ENCODE data around the gene RNU6-1. TPM values are rescaled to one million over a fixed set of nuclear protein-coding genes. Genes with fewer than 3 reads are reported as not detected.

The RNU6-1 gene
- total RNA-seq, 4 donors from 2014 or later, result not detected

DNA sequence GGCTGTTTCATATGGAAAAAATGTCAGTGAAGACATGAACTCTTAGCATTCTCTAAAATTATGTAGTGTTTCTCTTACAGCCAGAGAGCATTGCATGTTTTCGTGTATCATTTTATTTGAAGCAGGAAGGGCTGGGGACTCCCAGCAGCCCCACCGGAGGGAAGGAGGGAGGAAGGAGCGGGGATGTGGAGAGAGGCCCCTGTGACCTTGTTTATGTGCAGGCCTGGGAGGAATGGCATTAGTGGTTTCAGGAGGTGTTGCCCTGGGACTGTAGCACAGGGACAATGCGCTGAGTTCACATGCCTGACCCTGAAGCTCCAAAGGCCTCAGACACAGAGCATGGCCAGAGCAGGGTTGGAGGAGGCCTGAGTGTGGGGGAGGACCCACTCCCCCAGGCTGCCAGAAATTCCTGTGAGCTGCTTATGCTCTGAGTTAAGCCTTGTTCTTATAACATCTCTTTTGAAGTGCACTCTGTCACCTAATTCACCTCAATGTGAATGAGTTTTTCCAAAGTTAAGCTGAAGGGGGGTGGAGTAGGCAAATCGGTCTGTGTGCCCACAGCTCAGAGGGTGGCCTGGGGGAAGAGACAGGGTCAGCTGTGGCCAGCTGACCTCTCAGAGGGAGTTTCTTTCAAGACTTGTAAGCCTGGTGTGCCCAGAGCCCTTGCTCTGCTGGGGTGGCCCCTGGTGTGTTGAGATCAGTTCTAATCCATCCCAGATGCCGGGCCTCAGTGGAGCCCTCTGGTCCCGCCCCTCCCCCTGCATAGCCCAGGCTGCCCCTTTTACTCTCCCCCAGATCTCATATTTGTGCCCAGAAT lies 3.9 kb upstream of the RNU6-1 start:
- WGBS, 2 donors, result 66 to 82% methylated on average over 3 to 5 of the region's 7 CpGs
- Histone ChIP-seq H3K27me3 (no peaks in the 10 kb centered on the region), H3K9me3 (no peaks in the 10 kb centered on the region), H3K36me3 (no peaks in the 10 kb centered on the region), H3K4me3 (no peak overlapping the region), H3K4me1 (peaks cover 4 to 21% (median 12%) of the 10 kb centered on the region in 3 donors), H3K27ac (no peak overlapping the region)
- DNase-seq, result no peak
- no peak for TF ChIP-seq POLR2A (IDR thresholded peaks at IDR 0.05)
- intact Hi-C loops (cut with DNase I), result no loop called here

DNA sequence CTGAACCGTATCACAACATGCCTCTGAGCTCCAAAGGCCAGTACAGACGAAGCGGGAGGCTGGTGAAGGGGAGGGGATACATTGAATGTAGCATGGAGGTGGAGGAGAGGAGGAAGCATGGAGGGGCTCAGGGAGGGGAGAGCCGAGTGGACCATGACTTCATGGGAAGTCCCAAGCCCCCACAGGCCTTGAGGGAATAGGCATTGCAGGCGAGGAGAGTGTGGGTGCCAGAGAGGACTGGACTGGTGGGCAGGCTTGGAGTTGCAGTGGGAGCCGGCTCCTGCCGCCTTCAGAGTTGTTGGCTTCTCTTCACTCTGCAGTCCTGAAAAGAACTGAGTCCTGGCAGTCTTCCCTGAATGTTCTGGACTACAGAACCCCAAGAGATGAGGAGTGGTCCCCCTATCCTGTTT lies 3.3 kb upstream of the RNU6-1 start:
- no peak overlapping the region for H3K27ac ChIP-seq
- H3K36me3 ChIP-seq, result no peaks in the 10 kb centered on the region
- 85 to 90% methylated on average over 7 of the region's 7 CpGs for WGBS, 2 donors
- H3K9me3 ChIP-seq, result no peaks in the 10 kb centered on the region
- DNase-seq, result no peak
- intact Hi-C loops (cut with DNase I), result no loop called here
- no peak for TF ChIP-seq POLR2A (IDR thresholded peaks at IDR 0.05)
- TF ChIP-seq, protein P1, sequence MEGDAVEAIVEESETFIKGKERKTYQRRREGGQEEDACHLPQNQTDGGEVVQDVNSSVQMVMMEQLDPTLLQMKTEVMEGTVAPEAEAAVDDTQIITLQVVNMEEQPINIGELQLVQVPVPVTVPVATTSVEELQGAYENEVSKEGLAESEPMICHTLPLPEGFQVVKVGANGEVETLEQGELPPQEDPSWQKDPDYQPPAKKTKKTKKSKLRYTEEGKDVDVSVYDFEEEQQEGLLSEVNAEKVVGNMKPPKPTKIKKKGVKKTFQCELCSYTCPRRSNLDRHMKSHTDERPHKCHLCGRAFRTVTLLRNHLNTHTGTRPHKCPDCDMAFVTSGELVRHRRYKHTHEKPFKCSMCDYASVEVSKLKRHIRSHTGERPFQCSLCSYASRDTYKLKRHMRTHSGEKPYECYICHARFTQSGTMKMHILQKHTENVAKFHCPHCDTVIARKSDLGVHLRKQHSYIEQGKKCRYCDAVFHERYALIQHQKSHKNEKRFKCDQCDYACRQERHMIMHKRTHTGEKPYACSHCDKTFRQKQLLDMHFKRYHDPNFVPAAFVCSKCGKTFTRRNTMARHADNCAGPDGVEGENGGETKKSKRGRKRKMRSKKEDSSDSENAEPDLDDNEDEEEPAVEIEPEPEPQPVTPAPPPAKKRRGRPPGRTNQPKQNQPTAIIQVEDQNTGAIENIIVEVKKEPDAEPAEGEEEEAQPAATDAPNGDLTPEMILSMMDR (IDR thresholded peaks at IDR 0.05), result no peak
- H3K27me3 ChIP-seq, result peaks cover 0 to 1% (median 0%) of the 10 kb centered on the region in 4 donors
- no peak overlapping the region for H3K4me3 ChIP-seq
- H3K4me1 ChIP-seq, result peaks cover 7 to 28% (median 15%) of the 10 kb centered on the region in 3 donors

DNA sequence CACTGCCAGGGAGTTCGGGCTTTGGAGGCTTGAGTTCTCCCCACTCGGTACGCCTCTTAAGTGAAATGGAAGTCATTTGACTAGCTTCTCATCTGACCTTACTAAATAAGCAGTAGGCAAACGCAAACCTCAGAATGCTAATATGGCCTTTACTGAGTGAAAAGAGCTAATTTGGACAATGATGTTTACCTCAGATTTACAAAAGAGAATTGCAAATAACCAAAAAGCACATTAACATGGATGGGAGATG lies 1.6 kb upstream of the RNU6-1 start:
- Histone ChIP-seq H3K36me3 (no peaks in the 10 kb centered on the region), H3K27me3 (peaks cover 0 to 6% (median 0%) of the 10 kb centered on the region in 4 donors), H3K4me3 (peak overlapping the region; percentile 71 to 93 (median 87)), H3K27ac (peak overlapping the region in 3 of 4 donors; percentile 94 to 98 (median 98)), H3K4me1 (peaks cover 7 to 33% (median 15%) of the 10 kb centered on the region in 3 donors), H3K9me3 (no peaks in the 10 kb centered on the region)
- DNase-seq, result no peak
- TF ChIP-seq POLR2A (IDR thresholded peaks at IDR 0.05), result no peak
- TF ChIP-seq, protein P1 (IDR thresholded peaks at IDR 0.05), result no peak
- WGBS, 2 donors, result 16 to 37% methylated on average over 4 of the region's 4 CpGs
- intact Hi-C loops (cut with DNase I), result no loop called here

DNA sequence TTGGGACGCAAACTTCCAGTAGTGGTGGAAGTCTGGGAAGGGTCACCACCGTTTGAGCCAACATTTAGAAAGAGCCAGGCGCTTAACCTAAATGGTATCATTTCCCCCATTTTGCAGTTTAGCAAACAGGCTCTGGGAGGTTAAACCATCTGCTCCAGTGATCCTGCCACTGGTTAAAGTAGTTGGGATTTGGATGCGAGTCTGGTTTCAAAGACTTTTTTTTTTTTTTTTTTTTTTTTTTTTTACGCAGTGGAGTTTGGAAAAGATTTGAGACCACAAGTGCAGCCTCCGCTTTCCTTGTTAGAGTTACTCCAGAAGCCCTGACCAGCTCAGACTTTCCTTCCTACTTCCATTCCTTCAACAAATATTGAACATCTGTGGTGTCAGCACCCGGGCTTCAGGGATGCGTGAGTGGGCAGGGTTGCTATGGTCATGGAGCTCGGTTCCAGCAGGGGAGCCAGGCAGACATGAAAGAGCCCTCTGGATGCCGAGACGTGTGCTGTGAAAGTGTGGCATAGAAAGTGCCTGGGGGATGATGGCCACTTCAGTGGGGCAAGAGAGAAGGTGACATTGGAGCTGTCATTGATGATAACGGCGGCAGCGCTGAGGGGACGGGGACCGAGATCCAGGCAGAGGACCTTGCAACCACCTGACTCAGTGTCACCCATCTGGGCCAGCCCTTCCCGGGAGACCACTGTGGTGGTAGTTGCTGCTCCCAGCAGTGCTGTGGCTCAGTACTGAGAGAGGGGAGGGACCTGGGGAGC lies 1.1 kb upstream of the RNU6-1 start:
- Histone ChIP-seq H3K27me3 (peaks cover 0 to 9% (median 1%) of the 10 kb centered on the region in 4 donors), H3K27ac (peak overlapping the region; percentile 92 to 98 (median 96)), H3K4me1 (peaks cover 9 to 38% (median 19%) of the 10 kb centered on the region in 3 donors), H3K9me3 (no peaks in the 10 kb centered on the region), H3K4me3 (peak overlapping the region; percentile 71 to 93 (median 87)), H3K36me3 (no peaks in the 10 kb centered on the region)
- TF ChIP-seq, protein P1 (IDR thresholded peaks at IDR 0.05), result no peak
- TF ChIP-seq POLR2A (IDR thresholded peaks at IDR 0.05), result no peak
- DNase-seq, result no peak
- 5 to 20% methylated on average over 8 to 11 of the region's 17 CpGs for WGBS, 2 donors
- intact Hi-C loops (cut with DNase I), result no loop called here

DNA sequence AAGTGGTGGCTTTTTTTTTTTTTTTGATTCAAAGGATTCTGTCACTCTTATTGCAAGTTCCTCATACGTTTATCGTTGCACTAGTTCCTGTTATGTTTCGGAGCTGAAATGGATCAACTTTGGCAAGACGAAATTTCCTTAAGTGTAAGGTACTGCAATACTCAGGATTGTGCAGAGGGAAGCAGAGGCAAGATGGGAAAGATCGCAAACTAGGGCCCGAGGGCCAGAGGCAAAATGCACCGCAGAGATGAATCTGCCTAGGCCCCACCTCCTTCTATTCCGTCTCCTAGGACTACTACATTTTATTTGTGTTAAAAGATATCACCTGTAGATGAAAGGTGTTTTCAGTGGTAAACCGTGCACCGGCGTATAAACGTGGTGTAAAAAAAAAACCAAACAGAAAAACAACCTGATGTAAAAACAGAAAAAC lies 331 bp downstream of the RNU6-1 start:
- peaks cover 23 to 52% (median 33%) of the 10 kb centered on the region in 3 donors for H3K4me1 ChIP-seq

More for the DNA sequence above, 331 bp downstream of the RNU6-1 start:
- 2 to 3% methylated on average over 12 of the region's 12 CpGs for WGBS, 2 donors
- no peak for TF ChIP-seq POLR2A (IDR thresholded peaks at IDR 0.05)
- TF ChIP-seq, protein P1 (IDR thresholded peaks at IDR 0.05), result no peak
- no peak for DNase-seq
- Histone ChIP-seq H3K27ac (peak overlapping the region; percentile 92 to 98 (median 96)), H3K36me3 (no peaks in the 10 kb centered on the region), H3K4me3 (peak overlapping the region; percentile 71 to 93 (median 87)), H3K27me3 (peaks cover 0 to 24% (median 14%) of the 10 kb centered on the region in 4 donors), H3K9me3 (no peaks in the 10 kb centered on the region)
- intact Hi-C loops (cut with DNase I), result loop anchor here (5.0 to 10.0 kb wide), 2 partner anchors 317 to 895 kb away; partner anchors contain the start of gene C15orf61
